AG04449 (cell line): ENCODE measurements around the gene JMJD1C.

Experiments
- CTCF ChIA-PET: fragments of 350-600 bp; formaldehyde crosslinking; extraction: SDS; loops from one replicate; lab custom pipeline; 2021; ENCODE audit warnings: antibody characterized with exemption; lab: Yijun Ruan, JAX
- POLR2A ChIA-PET: fragments of 400-600, 350-600 bp; formaldehyde crosslinking; extraction: SDS; loops from one replicate; lab custom pipeline; 2020; ENCODE audit warnings: antibody characterized with exemption, inconsistent platforms; lab: Yijun Ruan, JAX
- DNase-seq: peaks from one replicate; pipeline ENCODE4 v3.0.0-alpha.2; 2010; ENCODE audit warnings: low read depth, low spot score
- H3K4me3 ChIP-seq: 2 replicates; pipeline ENCODE4 v1.5.1; 2011; ENCODE audit warnings: low read depth, mild to moderate bottlenecking, control low read depth, low read length
- TF ChIP-seq, protein P1 (sequence below): IDR thresholded peaks from one replicate; pipeline ENCODE4 v1.5.1; 2011; ENCODE audit warnings: mild to moderate bottlenecking, moderate library complexity, low read length, control low read depth, inconsistent platforms; ENCODE audit not compliant: insufficient read depth; ENCODE audit errors: missing control alignments

The JMJD1C gene

DNA sequence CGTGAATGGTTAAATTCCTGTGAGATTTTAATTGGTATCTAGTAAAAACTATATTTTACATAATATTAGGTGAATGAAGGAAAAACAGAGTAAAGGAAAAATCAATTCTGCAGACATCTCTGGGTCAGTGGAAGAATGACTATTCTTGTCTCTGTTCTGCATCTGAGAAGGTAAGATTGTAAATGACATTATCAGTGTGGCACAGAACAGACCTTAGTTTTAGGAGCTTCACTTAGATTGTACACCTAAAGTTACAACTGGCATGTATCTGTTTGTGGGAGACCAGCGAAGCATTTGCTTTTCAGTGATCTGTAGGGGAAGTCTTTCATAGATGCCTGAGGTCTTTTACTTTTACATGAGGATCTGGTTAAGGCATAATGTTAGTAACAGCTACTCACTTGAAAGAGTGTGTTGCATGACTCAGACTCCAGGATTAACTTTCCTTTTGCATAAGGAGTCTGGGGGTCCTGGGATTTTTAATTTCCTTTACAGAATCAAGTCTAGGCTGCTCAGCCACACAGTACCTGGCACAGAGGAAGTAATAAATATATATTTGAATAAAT is 56.2 kb downstream of the JMJD1C start:
- CTCF ChIA-PET: interaction anchor here (1.2 kb wide), 1 partner anchor 11 kb away, joined by 3 read pairs; no protein-coding TSS in a partner anchor
- TF ChIP-seq, protein P1, sequence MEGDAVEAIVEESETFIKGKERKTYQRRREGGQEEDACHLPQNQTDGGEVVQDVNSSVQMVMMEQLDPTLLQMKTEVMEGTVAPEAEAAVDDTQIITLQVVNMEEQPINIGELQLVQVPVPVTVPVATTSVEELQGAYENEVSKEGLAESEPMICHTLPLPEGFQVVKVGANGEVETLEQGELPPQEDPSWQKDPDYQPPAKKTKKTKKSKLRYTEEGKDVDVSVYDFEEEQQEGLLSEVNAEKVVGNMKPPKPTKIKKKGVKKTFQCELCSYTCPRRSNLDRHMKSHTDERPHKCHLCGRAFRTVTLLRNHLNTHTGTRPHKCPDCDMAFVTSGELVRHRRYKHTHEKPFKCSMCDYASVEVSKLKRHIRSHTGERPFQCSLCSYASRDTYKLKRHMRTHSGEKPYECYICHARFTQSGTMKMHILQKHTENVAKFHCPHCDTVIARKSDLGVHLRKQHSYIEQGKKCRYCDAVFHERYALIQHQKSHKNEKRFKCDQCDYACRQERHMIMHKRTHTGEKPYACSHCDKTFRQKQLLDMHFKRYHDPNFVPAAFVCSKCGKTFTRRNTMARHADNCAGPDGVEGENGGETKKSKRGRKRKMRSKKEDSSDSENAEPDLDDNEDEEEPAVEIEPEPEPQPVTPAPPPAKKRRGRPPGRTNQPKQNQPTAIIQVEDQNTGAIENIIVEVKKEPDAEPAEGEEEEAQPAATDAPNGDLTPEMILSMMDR: no peak
- peak; percentile 17 for DNase-seq
- H3K4me3 ChIP-seq: no peak overlapping the region
- POLR2A ChIA-PET: no interaction called here

DNA sequence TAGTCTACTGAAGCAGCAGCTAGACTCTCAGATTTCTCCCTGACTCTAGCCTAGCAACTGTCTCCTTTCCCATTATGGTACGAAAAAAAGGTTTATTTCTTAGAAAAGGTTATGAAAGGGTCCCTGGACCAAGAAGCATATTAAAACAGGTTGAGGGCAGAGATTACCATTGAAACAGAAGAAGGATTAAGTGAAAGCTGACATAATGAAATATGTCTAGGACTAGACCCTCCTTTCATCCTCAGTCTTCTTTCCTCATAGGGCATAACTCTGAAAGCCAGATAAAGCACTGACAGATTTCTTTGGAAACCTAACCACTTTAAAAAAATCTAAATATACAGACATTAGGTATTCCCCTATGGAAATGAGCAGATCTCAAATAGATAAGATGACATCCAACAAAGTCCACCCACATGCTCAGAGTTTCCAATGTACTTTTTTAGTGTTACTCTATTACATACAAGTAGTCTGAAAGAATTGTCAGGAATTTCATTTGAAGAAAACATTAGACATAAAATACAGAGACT is 58.6 kb downstream of the JMJD1C start:
- ChIA-PET POLR2A (interaction anchor here (0.6 kb wide), 1 partner anchor 107 kb away, joined by 3 read pairs; no protein-coding TSS in a partner anchor), CTCF (no interaction called here)

DNA sequence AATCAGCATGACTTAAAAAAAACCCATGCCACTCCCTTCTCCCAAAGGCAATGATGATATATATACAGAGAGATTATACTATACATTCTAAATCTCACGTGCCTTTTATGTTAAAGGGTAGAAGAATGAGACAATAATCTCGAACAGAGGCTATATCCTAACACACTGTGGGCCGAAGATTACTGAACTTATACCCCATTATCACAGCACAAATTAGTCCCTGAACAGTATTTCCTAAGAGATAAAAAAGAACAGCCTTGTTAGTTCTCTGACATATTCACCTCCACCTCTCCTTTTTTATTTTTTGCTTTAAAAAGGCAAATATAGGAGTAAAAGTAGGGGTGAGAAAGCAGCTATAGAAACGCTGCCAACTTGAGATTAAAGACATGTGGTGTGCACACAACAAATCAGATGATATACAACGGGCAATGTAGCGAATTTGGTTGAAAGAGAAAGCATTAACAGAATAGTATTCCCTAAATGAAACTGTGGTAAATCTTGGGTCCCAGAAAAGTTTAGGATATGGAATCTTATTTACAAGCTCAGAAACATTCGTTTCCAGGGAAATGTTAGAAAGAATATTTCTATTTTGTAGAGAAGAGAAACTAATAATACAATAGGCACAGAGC is 69.5 kb downstream of the JMJD1C start:
- no peak for DNase-seq
- ChIA-PET CTCF (no interaction called here), POLR2A (no interaction called here)
- H3K4me3 ChIP-seq: peak overlapping the region; percentile 16; the same call in 1 of the 2 replicates
- TF ChIP-seq, protein P1: no peak

More for the DNA sequence above, 58.6 kb downstream of the JMJD1C start:
- TF ChIP-seq, protein P1: no peak
- no peak overlapping the region for H3K4me3 ChIP-seq
- no peak for DNase-seq

DNA sequence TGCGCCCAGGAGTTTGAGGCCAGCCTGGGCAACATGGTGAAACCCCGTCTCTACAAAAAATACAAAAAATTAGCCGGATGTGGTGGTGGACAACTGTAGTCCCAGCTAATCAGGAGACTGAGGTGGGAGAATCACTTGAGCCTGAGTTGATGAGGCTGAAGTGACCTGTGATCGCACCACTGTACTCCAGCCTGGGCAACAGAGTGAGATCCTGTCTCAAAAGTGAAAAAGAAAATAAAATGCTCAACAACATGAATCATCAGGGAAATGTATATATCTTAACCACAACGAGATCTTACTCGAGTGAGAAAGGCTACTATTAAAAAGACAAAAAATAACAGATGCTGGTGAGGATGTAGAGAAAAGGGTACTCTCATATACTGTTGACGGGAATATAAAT is 72.7 kb downstream of the JMJD1C start:
- ChIA-PET CTCF (interaction anchor here (1.3 kb wide), 1 partner anchor 10 kb away, joined by 3 read pairs; no protein-coding TSS in a partner anchor), POLR2A (no interaction called here)
- DNase-seq: no peak
- TF ChIP-seq, protein P1: no peak
- H3K4me3 ChIP-seq: no peak overlapping the region

DNA sequence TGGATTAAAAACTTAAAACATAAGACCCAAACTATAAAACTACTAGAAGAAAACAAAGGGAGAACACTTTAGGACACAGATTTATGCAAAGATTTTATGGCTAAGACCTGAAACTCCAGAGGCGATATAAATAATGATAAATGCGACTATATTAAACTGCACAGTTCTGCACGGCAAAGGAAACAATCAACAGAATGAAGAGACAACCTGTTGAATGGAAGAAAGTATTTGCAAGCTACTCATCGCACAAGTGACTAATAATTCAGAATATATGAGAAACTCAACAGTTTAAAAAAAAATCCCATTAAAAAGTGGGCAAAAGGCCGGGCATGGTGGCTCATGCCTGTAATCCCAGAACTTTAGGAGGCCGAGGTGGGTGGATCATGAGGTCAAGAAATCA is 73.6 kb downstream of the JMJD1C start:
- H3K4me3 ChIP-seq: no peak overlapping the region
- ChIA-PET CTCF (interaction anchor here (0.7 to 1.3 kb wide), 2 partner anchors 10 to 236 kb away, joined by 3 read pairs; no protein-coding TSS in a partner anchor), POLR2A (no interaction called here)
- TF ChIP-seq, protein P1: no peak
- no peak for DNase-seq

DNA sequence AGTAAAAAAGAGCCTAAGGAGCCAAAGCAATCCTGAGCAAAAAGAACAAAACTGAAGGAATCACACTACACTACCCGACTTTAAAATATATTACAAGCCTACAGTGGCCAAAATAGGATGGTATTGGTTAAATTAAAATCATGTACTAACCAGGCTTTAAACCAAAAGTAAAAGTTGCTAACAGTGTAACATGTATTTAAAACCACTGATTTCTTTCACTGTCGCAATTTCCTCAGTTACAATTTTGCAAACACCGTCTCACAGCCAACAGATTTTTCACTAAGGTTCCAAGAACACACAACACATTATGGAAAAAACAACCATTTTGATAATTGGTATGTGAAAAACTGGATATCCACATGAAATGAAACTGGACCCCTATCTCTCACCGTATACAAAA is 74.0 kb downstream of the JMJD1C start:
- TF ChIP-seq, protein P1: no peak
- CTCF ChIA-PET: interaction anchor here (1.3 kb wide), 1 partner anchor 11 kb away, joined by 3 read pairs; no protein-coding TSS in a partner anchor
- POLR2A ChIA-PET: no interaction called here
- no peak overlapping the region for H3K4me3 ChIP-seq
- no peak for DNase-seq
